Measurements from ENCODE around the gene SENP2. TPM values are rescaled to one million over a fixed set of nuclear protein-coding genes. Genes with fewer than 3 reads are reported as not detected.
"Not testable (repeated sequence)": the region's sequence is repeated elsewhere in the genome, so short reads cannot be mapped to it uniquely, and the experiment has no call there.

Gene SENP2
- total RNA-seq, 4 donors from 2014 or later = 27.5 to 84.9 (median 28.9) TPM

GRCh38 chr3:185639632-185640206 lies 53.6 kb downstream of the SENP2 start:
- peaks cover 0 to 2% (median 0%) of the 10 kb centered on the region in 3 donors for H3K36me3 ChIP-seq

DNA sequence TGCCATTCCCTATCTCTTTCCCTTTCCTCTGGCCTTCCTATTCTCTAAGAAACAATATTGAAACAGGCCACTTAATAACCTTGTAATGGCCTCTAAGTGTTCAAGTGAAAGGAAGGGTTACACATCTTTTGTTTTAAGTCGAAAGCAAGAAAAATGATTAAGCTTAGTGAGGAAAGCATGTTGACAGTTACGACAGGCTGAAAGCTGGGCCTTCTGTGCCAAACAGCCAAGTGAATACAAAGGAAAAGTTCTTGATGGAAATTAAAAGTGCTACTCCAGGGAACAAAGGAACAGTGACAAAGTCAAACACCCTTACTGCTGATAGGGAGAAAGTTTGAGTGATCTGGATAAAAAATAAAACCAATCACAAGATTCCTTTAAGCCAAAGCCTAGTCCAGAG lies 54.2 kb downstream of the SENP2 start:
- no peaks in the 10 kb centered on the region for H3K27me3 ChIP-seq
- TF ChIP-seq EP300 (IDR thresholded peaks at IDR 0.05) = no peak
- no peak for TF ChIP-seq POLR2A (IDR thresholded peaks at IDR 0.05)
- TF ChIP-seq, protein P1, sequence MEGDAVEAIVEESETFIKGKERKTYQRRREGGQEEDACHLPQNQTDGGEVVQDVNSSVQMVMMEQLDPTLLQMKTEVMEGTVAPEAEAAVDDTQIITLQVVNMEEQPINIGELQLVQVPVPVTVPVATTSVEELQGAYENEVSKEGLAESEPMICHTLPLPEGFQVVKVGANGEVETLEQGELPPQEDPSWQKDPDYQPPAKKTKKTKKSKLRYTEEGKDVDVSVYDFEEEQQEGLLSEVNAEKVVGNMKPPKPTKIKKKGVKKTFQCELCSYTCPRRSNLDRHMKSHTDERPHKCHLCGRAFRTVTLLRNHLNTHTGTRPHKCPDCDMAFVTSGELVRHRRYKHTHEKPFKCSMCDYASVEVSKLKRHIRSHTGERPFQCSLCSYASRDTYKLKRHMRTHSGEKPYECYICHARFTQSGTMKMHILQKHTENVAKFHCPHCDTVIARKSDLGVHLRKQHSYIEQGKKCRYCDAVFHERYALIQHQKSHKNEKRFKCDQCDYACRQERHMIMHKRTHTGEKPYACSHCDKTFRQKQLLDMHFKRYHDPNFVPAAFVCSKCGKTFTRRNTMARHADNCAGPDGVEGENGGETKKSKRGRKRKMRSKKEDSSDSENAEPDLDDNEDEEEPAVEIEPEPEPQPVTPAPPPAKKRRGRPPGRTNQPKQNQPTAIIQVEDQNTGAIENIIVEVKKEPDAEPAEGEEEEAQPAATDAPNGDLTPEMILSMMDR (IDR thresholded peaks at IDR 0.05) = no peak
- whole genome bisulfite sequencing, 2 donors = 49 to 60% methylated on average over 2 of the region's 2 CpGs
- no peaks in the 10 kb centered on the region for H3K4me1 ChIP-seq
- peak overlapping the region; percentile 4 to 49 (median 6) for H3K27ac ChIP-seq
- no peaks in the 10 kb centered on the region for H3K9me3 ChIP-seq
- H3K4me3 ChIP-seq = no peak overlapping the region
- peaks cover 0 to 8% (median 0%) of the 10 kb centered on the region in 3 donors for H3K36me3 ChIP-seq
- no peak for DNase-seq (ENCODE audit: low spot score in 2 of 2)

More at GRCh38 chr3:185639632-185640206, 53.6 kb downstream of the SENP2 start:
- TF ChIP-seq EP300 (IDR thresholded peaks at IDR 0.05) (no peak), POLR2A (IDR thresholded peaks at IDR 0.05) (no peak)
- TF ChIP-seq, protein P1 (IDR thresholded peaks at IDR 0.05) = no peak
- no peaks in the 10 kb centered on the region for H3K27me3 ChIP-seq
- H3K9me3 ChIP-seq = no peaks in the 10 kb centered on the region
- H3K27ac ChIP-seq = peak overlapping the region in 2 of 4 donors; percentile 4 to 49
- no peak for DNase-seq (ENCODE audit: low spot score in 2 of 2)
- H3K4me1 ChIP-seq = no peaks in the 10 kb centered on the region
- WGBS, 2 donors = 75 to 83% methylated on average over 7 of the region's 7 CpGs
- H3K4me3 ChIP-seq = no peak overlapping the region

DNA sequence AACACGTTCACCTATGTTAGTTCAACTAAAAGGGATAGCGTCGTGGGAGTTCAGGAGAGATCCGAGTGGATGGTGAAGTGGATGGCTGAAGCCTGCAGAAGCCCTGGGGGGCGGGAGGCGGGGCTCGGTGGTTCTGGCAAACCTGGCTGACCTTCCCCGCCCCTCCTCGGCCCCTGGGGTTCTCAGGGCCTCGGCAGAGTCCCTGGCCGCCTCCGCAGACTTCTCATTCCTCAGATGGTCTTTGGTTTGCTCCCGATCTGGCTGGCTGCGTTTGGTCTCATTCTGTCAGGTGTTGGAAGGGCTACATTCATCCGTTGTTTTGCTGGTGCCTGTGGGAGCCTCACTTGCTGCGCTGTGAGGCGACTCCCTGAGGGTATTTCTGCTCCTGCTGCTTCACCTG lies 59.1 kb downstream of the SENP2 start:
- WGBS, 2 donors = 65 to 73% methylated on average over 17 of the region's 17 CpGs

DNA sequence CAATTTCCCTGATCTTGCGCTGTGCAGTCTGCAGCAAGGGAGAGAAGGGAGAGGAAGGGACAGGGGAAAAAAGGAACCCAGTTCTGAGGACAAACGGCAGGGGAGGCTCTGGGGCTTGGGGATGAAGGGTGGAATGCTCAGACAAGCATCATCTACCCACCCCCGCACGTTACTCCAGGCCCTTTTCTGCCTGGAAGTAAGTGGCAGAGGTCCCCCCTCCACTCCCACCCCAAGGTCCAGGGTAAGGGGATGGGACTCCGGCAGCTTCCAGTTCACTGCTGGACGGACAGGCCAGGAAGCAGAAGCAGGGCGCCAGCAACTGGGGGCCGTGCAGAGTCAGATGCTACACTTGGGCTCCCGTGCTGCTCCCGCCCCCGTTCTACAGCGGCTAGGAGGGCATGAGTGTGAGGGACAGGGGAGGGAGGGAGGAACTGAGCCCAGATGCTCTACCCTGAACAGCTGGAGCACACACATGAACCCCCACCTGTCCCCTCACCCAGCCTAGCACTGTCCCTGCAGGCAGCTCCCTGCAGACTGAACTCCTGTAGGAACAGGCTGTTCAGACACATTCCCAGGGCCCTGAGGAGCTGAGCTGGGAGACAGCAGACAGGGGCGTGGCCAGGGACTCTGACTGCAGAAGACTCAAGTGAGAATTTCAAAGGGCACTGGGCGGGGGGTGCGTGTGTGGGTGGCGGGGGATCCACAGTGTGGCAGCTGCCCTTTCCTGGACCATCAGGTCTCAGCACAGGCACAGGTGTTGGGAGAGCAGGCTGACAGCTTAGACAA lies 59.7 kb downstream of the SENP2 start:
- Histone ChIP-seq H3K36me3 (peaks cover 0 to 52% (median 0%) of the 10 kb centered on the region in 3 donors), H3K27me3 (no peaks in the 10 kb centered on the region), H3K4me1 (peaks cover 0 to 8% (median 0%) of the 10 kb centered on the region in 4 donors), H3K4me3 (no peak overlapping the region), H3K9me3 (no peaks in the 10 kb centered on the region), H3K27ac (peak overlapping the region in 1 of 4 donors; percentile 0)
- 59 to 70% methylated on average over 16 of the region's 16 CpGs for WGBS, 2 donors
- no peak for TF ChIP-seq EP300 (IDR thresholded peaks at IDR 0.05)
- TF ChIP-seq, protein P1 (IDR thresholded peaks at IDR 0.05) = no peak
- TF ChIP-seq POLR2A (IDR thresholded peaks at IDR 0.05) = no peak
- DNase-seq (ENCODE audit: low spot score in 2 of 2) = no peak

More for the DNA sequence above, 59.1 kb downstream of the SENP2 start:
- H3K27me3 ChIP-seq; H3K9me3 ChIP-seq; H3K4me1 ChIP-seq; DNase-seq (ENCODE audit: low spot score in 2 of 2); H3K4me3 ChIP-seq: not testable (repeated sequence)
- Histone ChIP-seq H3K36me3 (peaks cover 0 to 52% (median 0%) of the 10 kb centered on the region in 3 donors), H3K27ac (peak overlapping the region in 1 of 4 donors; percentile 0)

GRCh38 chr3:185646382-185647133 lies 60.5 kb downstream of the SENP2 start:
- no peaks in the 10 kb centered on the region for H3K9me3 ChIP-seq
- DNase-seq (ENCODE audit: low spot score in 2 of 2) = no peak
- TF ChIP-seq, protein P1 (IDR thresholded peaks at IDR 0.05) = no peak
- TF ChIP-seq POLR2A (IDR thresholded peaks at IDR 0.05) (no peak), EP300 (IDR thresholded peaks at IDR 0.05) (no peak)
- no peaks in the 10 kb centered on the region for H3K27me3 ChIP-seq
- H3K4me3 ChIP-seq = no peak overlapping the region
- 79 to 83% methylated on average over 14 of the region's 14 CpGs for WGBS, 2 donors
- H3K27ac ChIP-seq = peak overlapping the region in 1 of 4 donors; percentile 0
- H3K36me3 ChIP-seq = peaks cover 0 to 57% (median 0%) of the 10 kb centered on the region in 3 donors
- H3K4me1 ChIP-seq = peaks cover 0 to 14% (median 0%) of the 10 kb centered on the region in 4 donors

Measured in tibial nerve (tissue), 4 donors.